ENCODE measurements around the gene DMXL2.
"Not testable (repeated sequence)": the region's sequence is repeated elsewhere in the genome, so short reads cannot be mapped to it uniquely, and the experiment has no call there.

The DMXL2 gene

GRCh38 chr15:51576286-51576850 lies 46.2 kb downstream of the DMXL2 start:
- CTCF ChIA-PET: interaction anchor here (1.0 kb wide), 1 partner anchor 39 kb away, joined by 3 read pairs; no protein-coding TSS in a partner anchor
- no peak for DNase-seq
- Mint-ChIP-seq H3K9me3 (peaks cover 3% of the 10 kb centered on the region), H3K27me3 (no peaks in the 10 kb centered on the region), H3K27ac (no peak overlapping the region), H3K36me3 (peaks cover 3% of the 10 kb centered on the region), H3K4me3 (no peak overlapping the region), H3K4me1 (no peaks in the 10 kb centered on the region)

DNA sequence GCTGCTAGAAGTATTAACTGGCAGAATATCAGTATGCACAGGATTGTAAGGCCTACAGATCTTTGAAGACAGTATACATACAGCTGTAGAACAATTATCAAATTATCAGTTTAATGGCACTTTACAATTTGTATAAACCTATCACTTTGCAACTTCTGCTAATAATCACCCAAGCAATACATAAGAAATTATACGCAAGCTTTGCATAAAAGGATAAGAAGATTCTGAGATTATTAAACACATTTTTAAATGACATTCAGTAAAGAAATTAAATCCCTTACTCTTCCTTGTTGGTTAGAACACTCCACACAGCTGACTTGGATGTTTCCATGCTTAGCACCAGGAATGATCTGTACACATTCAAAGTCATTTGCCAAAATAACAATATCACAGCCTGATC lies 46.8 kb downstream of the DMXL2 start:
- no peak overlapping the region for H3K27ac Mint-ChIP-seq
- CTCF ChIA-PET: interaction anchor here (1.0 kb wide), 1 partner anchor 39 kb away, joined by 3 read pairs; no protein-coding TSS in a partner anchor

DNA sequence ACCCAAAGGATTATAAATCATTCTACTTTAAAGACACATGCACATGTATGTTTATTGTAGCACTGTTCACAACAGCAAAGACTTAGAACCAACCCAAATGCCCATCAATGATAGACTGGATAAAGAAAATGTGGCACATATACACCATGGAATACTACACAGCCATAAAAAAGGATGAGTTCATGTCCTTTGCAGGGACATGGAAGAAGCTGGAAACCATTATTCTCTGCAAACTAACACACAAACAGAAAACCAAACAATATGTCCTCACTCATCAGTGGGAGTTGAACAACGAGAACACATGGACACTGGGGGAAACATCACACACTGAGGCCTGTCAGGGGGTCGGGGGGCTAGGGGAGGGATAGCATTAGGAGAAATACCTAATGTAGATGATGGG lies 49.2 kb downstream of the DMXL2 start:
- H3K4me1 Mint-ChIP-seq, H3K27me3 Mint-ChIP-seq, H3K27ac Mint-ChIP-seq, H3K36me3 Mint-ChIP-seq, H3K4me3 Mint-ChIP-seq, H3K9me3 Mint-ChIP-seq, DNase-seq, CTCF ChIA-PET: not testable (repeated sequence)

More for the DNA sequence above, 46.8 kb downstream of the DMXL2 start:
- H3K27me3 Mint-ChIP-seq: no peaks in the 10 kb centered on the region
- H3K9me3 Mint-ChIP-seq: peaks cover 5% of the 10 kb centered on the region
- peaks cover 3% of the 10 kb centered on the region for H3K36me3 Mint-ChIP-seq
- no peak for DNase-seq
- no peaks in the 10 kb centered on the region for H3K4me1 Mint-ChIP-seq
- H3K4me3 Mint-ChIP-seq: no peak overlapping the region

DNA sequence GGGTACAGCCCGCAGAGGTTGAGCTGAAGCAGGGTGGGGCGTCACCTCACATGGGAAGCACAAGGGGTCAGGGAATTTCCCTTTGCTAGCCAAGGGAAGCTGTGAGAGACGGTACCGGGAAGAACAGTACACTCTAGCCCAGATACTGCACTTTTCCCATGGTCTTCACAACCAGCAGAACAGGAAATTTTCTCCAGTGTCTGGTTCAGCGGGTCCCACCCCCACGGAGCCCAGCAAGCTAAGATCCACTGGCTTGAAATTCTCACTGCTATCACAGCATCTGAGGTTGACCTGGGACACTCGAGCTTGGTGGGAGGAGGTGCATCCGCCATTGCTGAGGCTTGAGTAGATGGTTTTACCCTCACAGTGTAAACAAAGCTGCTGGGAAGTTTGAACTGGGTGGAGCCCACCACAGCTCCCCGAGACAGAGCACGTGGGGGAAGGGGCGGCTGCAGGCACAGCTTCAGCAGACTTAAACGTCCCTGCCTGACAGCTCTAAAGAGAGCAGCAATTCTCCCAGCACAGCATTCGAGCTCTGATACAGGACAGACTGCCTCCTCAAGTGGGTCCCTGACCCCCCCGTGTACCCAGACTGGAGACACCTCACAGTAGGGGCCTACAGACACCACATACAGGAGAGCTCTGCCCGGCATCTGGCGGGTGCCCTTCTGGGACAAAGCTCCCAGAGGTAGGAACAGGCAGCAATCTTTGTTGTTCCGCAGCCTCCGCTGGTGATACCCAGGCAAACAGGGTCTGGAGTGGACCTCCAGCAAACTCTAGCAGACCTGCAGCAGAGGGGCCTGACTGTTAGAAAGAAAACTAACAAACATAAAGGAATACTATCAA lies 53.4 kb downstream of the DMXL2 start:
- H3K4me1 Mint-ChIP-seq, H3K27me3 Mint-ChIP-seq, H3K4me3 Mint-ChIP-seq, CTCF ChIA-PET, H3K9me3 Mint-ChIP-seq, H3K27ac Mint-ChIP-seq, DNase-seq, H3K36me3 Mint-ChIP-seq: not testable (repeated sequence)

DNA sequence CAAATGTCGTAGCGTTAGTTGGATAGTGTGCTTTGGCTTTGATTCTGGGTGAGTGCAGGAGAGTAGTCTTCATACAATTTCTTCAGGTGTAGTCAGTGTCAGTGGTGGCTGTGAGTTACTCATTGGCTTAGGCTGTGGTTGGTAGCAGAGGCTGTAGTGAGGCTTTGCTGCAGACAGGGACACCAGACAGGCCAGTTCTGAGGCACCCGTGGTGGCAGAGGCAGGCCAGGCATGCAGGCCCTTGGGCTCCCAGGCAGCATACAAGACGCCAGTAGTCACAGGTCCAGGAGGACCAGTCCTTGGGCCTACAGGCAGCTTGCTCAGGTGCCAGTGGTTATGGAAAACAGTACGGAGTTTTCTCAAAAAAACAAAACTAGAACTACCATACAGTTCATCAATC lies 61.3 kb downstream of the DMXL2 start:
- CTCF ChIA-PET: no interaction called here
- Mint-ChIP-seq H3K4me3 (no peak overlapping the region), H3K36me3 (no peaks in the 10 kb centered on the region), H3K4me1 (no peaks in the 10 kb centered on the region), H3K9me3 (no peaks in the 10 kb centered on the region), H3K27ac (no peak overlapping the region), H3K27me3 (no peaks in the 10 kb centered on the region)
- no peak for DNase-seq

GRCh38 chr15:51558876-51559275 lies 63.7 kb downstream of the DMXL2 start:
- Mint-ChIP-seq H3K9me3 (no peaks in the 10 kb centered on the region), H3K4me1 (no peaks in the 10 kb centered on the region), H3K27me3 (no peaks in the 10 kb centered on the region), H3K36me3 (no peaks in the 10 kb centered on the region), H3K27ac (no peak overlapping the region), H3K4me3 (no peak overlapping the region)
- CTCF ChIA-PET: no interaction called here
- DNase-seq: no peak

DNA sequence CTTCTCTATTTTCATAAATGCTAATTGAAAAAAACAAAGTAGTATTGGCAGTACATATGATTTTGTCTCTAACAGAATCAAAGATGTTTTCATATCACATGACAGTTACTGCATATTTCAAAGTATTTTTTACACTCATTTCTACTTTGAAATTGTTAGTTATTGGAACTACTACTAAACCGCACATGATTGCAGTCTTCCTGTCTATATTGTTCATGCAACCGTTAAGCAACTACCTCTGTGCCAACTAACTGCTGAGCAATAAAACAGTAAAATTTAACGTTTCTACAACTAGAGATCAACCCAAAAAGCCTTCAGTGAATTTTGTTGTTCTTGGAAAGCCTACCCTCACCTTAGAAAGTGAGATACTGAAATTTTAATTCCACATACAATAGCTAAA lies 64.2 kb downstream of the DMXL2 start:
- Mint-ChIP-seq H3K36me3 (no peaks in the 10 kb centered on the region), H3K9me3 (no peaks in the 10 kb centered on the region), H3K4me3 (no peak overlapping the region), H3K27ac (no peak overlapping the region), H3K4me1 (no peaks in the 10 kb centered on the region), H3K27me3 (no peaks in the 10 kb centered on the region)
- CTCF ChIA-PET: no interaction called here
- DNase-seq: no peak

GRCh38 chr15:51550841-51551240 lies 71.7 kb downstream of the DMXL2 start:
- H3K4me3 Mint-ChIP-seq: no peak overlapping the region
- CTCF ChIA-PET: no interaction called here
- H3K27me3 Mint-ChIP-seq: no peaks in the 10 kb centered on the region
- H3K9me3 Mint-ChIP-seq: no peaks in the 10 kb centered on the region
- DNase-seq: no peak
- no peak overlapping the region for H3K27ac Mint-ChIP-seq
- no peaks in the 10 kb centered on the region for H3K4me1 Mint-ChIP-seq
- H3K36me3 Mint-ChIP-seq: no peaks in the 10 kb centered on the region

DNA sequence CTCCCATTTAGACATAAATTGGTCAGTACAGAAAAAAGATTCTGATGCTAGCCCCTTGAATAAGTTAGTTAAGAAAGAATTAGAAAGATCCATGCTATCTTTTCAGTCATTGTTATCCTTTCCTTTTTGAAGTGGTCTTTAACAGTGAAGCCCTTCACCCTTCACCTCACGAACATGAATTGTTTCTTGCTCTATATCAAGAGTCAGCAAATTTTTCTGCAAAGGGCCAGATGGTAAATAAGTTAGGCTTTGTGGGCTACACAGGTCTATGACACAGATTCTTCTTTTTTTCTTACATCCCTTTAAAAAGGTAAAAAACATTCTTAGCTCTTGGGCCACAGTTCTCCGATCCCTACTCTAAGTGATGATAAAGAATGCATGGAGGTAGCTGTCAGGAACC lies 74.9 kb downstream of the DMXL2 start:
- H3K4me3 Mint-ChIP-seq: no peak overlapping the region
- H3K27ac Mint-ChIP-seq: no peak overlapping the region
- CTCF ChIA-PET: no interaction called here
- H3K27me3 Mint-ChIP-seq: no peaks in the 10 kb centered on the region
- DNase-seq: no peak
- H3K9me3 Mint-ChIP-seq: no peaks in the 10 kb centered on the region
- no peaks in the 10 kb centered on the region for H3K36me3 Mint-ChIP-seq
- no peaks in the 10 kb centered on the region for H3K4me1 Mint-ChIP-seq

DNA sequence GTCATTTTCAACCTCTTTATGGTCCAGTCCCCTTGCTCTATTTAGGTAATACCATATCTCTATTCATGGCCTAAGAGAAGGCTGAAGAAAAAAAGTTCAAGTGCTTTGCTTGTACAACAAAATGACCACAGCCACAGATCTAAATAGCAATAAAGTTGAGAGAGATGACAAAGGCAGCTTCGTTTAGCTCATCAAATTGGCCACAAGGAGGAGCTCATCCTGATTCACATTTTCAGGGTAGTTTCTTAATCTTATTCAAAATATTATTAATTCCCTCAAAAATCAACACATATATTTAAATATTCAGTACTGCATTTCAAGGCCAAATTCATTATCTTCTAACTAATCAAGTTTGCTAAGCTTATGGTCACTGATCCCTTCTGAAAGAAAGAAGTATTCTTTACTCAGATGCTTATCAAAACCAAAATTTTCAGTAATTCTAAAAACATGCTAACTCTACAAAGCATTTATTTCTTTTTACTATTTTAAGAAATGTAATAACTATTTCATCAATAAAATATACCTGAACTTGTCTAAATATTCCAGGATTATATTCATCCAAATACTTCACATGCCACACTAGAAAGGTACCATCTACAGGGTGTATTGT lies 85.5 kb downstream of the DMXL2 start:
- Mint-ChIP-seq H3K27me3 (no peaks in the 10 kb centered on the region), H3K4me1 (no peaks in the 10 kb centered on the region), H3K36me3 (no peaks in the 10 kb centered on the region), H3K4me3 (no peak overlapping the region), H3K27ac (no peak overlapping the region), H3K9me3 (no peaks in the 10 kb centered on the region)
- DNase-seq: no peak
- CTCF ChIA-PET: interaction anchor here (0.6 to 1.3 kb wide), 9 partner anchors 9 to 367 kb away, joined by 3 to 7 read pairs (median 4); no protein-coding TSS in a partner anchor

GRCh38 chr15:51533672-51534398 lies 88.7 kb downstream of the DMXL2 start:
- CTCF ChIA-PET: no interaction called here
- H3K36me3 Mint-ChIP-seq: no peaks in the 10 kb centered on the region
- no peaks in the 10 kb centered on the region for H3K27me3 Mint-ChIP-seq
- no peak overlapping the region for H3K4me3 Mint-ChIP-seq
- no peak overlapping the region for H3K27ac Mint-ChIP-seq
- no peak for DNase-seq
- H3K9me3 Mint-ChIP-seq: peaks cover 2% of the 10 kb centered on the region
- H3K4me1 Mint-ChIP-seq: no peaks in the 10 kb centered on the region

DNA sequence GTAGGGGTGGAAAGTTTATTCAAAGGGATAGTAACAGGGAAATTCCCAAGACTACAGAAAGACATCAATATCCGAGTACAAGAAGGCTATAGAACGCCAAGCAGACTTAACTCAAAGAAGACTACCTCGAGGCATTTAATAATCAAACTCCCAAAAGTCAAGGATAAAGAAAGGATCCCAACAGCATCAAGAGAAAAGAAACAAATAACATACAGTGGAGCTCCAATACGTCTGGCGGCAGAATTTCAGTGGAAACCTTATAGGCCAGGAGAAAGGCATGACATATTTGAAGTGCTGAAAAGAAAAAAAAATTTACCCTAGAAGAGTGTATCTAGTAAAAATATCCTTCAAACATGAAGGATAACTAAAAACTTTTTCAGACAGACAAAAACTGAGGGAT lies 95.6 kb downstream of the DMXL2 start:
- Mint-ChIP-seq H3K27ac (no peak overlapping the region), H3K4me1 (no peaks in the 10 kb centered on the region), H3K9me3 (peaks cover 12% of the 10 kb centered on the region), H3K27me3 (no peaks in the 10 kb centered on the region), H3K4me3 (no peak overlapping the region), H3K36me3 (peaks cover 4% of the 10 kb centered on the region)
- CTCF ChIA-PET: interaction anchor here (0.9 kb wide), 1 partner anchor 10 kb away, joined by 3 read pairs; no protein-coding TSS in a partner anchor
- DNase-seq: no peak

GRCh38 chr15:51524376-51524775 lies 98.2 kb downstream of the DMXL2 start:
- Mint-ChIP-seq H3K27ac (no peak overlapping the region), H3K36me3 (peaks cover 4% of the 10 kb centered on the region)
- CTCF ChIA-PET: no interaction called here

GRCh38 chr15:51516291-51516690 lies 106.3 kb downstream of the DMXL2 start:
- H3K27ac Mint-ChIP-seq: no peak overlapping the region
- no peaks in the 10 kb centered on the region for H3K27me3 Mint-ChIP-seq
- CTCF ChIA-PET: no interaction called here
- peaks cover 2% of the 10 kb centered on the region for H3K36me3 Mint-ChIP-seq
- peaks cover 5% of the 10 kb centered on the region for H3K9me3 Mint-ChIP-seq
- H3K4me1 Mint-ChIP-seq: no peaks in the 10 kb centered on the region
- H3K4me3 Mint-ChIP-seq: no peak overlapping the region
- DNase-seq: no peak

More at GRCh38 chr15:51524376-51524775, 98.2 kb downstream of the DMXL2 start:
- Mint-ChIP-seq H3K27me3 (no peaks in the 10 kb centered on the region), H3K9me3 (peaks cover 10% of the 10 kb centered on the region), H3K4me1 (no peaks in the 10 kb centered on the region), H3K4me3 (no peak overlapping the region)
- no peak for DNase-seq
